PFSK-1 (cell line): ENCODE measurements around the gene KRR1.

Experiments
- FOXP2 ChIP-seq: optimal IDR thresholded peaks from 2 replicates; pipeline ENCODE3; 2011; ENCODE audit warnings: borderline replicate concordance, control low read depth, inconsistent platforms; ENCODE audit not compliant: insufficient read depth; ENCODE audit errors: extremely low read length, extremely low read depth
- POLR2AphosphoS5 ChIP-seq: IDR thresholded peaks from 2 replicates; pipeline ENCODE4 v1.6.1; 2012; ENCODE audit warnings: low read depth, mild to moderate bottlenecking, control low read depth, low read length, moderate library complexity
- SIN3A ChIP-seq: IDR thresholded peaks from 2 replicates; pipeline ENCODE4 v1.6.1; 2012; ENCODE audit warnings: mild to moderate bottlenecking, low read length, moderate library complexity, borderline replicate concordance; ENCODE audit not compliant: insufficient read depth
- TAF1 ChIP-seq: IDR thresholded peaks from 2 replicates; pipeline ENCODE4 v1.6.1; 2012; ENCODE audit warnings: low read length, control low read depth, borderline replicate concordance; ENCODE audit not compliant: insufficient read depth
- TF ChIP-seq, protein P1 (sequence below), 2 experiments: IDR thresholded peaks; 2 replicates each; pipeline versions ENCODE4 v1.6.1 to v1.8.0; 2011 to 2012; ENCODE audit warnings: low read depth in 2 of 2, low read length in 2 of 2, control low read depth in 1 of 2, inconsistent platforms in 1 of 2, mild to moderate bottlenecking in 1 of 2, moderate library complexity in 1 of 2; ENCODE audit not compliant: insufficient read depth in 1 of 2

The KRR1 gene

DNA sequence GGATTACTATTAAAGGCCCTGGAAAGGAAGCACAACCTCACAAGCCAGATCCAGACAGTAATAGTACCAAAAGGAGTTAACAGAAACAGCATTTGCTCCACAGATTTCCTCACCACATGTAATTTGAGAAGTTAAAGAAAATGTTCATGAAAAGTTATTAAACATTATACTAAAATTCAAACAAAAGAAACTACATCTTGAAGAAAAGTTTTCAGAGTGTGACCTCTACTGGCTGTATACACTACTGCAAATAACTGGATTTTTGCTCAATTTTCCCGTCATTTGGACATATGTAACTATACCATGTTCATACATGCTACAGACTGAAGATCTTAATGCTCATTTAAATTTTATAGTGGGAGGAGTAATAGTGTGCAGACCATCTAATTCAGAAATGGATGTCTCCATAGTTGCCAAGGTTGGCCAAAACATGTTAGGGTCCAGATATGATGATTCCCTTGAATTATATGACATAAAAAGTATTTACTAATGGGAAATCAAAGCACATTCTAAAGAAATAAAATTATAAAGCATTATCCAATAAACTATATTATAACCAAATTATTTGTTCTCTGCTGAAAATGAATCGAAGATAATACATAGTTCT lies 5.6 kb downstream of the KRR1 start:
- TF ChIP-seq, protein P1, sequence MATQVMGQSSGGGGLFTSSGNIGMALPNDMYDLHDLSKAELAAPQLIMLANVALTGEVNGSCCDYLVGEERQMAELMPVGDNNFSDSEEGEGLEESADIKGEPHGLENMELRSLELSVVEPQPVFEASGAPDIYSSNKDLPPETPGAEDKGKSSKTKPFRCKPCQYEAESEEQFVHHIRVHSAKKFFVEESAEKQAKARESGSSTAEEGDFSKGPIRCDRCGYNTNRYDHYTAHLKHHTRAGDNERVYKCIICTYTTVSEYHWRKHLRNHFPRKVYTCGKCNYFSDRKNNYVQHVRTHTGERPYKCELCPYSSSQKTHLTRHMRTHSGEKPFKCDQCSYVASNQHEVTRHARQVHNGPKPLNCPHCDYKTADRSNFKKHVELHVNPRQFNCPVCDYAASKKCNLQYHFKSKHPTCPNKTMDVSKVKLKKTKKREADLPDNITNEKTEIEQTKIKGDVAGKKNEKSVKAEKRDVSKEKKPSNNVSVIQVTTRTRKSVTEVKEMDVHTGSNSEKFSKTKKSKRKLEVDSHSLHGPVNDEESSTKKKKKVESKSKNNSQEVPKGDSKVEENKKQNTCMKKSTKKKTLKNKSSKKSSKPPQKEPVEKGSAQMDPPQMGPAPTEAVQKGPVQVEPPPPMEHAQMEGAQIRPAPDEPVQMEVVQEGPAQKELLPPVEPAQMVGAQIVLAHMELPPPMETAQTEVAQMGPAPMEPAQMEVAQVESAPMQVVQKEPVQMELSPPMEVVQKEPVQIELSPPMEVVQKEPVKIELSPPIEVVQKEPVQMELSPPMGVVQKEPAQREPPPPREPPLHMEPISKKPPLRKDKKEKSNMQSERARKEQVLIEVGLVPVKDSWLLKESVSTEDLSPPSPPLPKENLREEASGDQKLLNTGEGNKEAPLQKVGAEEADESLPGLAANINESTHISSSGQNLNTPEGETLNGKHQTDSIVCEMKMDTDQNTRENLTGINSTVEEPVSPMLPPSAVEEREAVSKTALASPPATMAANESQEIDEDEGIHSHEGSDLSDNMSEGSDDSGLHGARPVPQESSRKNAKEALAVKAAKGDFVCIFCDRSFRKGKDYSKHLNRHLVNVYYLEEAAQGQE (IDR thresholded peaks at IDR 0.05; ENCODE audit: insufficient read depth in 1 of 2, low read depth in 2 of 2, low read length in 2 of 2) = no peak
- TF ChIP-seq FOXP2 = no peak
- no peak for TF ChIP-seq POLR2AphosphoS5
- no peak for TF ChIP-seq TAF1
- TF ChIP-seq SIN3A = no peak

DNA sequence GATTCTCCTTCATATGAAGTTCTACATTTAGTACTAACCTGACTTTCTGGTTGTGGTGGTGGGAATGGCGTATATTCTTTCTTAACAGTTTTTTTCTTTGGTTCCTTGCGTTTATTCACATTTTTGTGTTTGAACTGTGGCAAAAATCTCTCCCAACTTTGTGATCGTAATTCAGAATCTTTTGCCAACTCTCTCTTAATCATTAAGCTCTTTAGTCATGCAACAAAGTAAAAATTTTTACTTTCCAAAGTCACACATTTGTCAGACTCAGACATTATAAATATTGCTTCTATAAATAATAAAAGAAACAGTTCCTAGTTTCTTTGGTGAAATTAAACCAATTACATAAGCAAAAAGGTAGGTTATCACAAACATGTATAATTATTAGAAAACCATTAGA lies 7.5 kb downstream of the KRR1 start:
- TF ChIP-seq TAF1 (no peak), FOXP2 (no peak)
- TF ChIP-seq, protein P1 (IDR thresholded peaks at IDR 0.05; ENCODE audit: insufficient read depth in 1 of 2, low read depth in 2 of 2, low read length in 2 of 2) = no peak

DNA sequence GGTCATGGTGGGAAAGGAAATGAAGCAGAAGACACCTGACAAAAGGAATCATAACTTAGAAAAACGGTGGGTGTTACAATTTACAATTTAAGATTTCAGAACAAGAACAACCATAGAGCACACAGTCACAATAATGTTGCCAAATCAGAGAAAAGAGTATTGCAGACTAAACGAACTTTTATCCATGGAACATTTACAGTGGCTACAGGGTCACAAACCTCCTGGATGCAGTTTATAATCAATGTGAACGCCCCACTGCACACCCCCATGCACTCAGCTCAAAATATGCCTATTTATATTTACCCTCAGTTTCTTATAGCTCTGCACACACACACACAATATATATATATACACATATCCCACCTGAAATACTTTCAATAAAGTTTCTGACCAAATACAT lies 8.0 kb downstream of the KRR1 start:
- TF ChIP-seq SIN3A (no peak), POLR2AphosphoS5 (no peak), TAF1 (no peak), FOXP2 (no peak)
- TF ChIP-seq, protein P1 (IDR thresholded peaks at IDR 0.05; ENCODE audit: insufficient read depth in 1 of 2, low read depth in 2 of 2, low read length in 2 of 2) = no peak

DNA sequence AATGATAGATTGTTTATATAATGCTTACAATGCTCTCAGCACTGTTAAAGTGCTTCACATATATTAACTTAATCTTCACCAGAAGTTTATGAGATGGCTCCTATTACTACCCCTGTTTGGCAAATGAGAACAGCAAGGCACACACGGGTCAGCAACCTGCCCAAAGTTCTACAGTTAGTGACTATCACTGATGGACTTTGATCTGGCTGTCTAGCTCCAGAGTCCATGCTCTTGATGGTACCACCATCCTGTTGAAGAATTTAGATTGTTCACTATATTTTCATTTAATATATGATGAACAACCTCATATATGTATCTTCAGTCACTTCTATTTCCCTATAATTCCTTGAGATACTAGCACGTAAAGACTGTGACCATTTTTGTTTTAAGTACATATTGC lies 20.2 kb downstream of the KRR1 start:
- TF ChIP-seq, protein P1 (IDR thresholded peaks at IDR 0.05; ENCODE audit: insufficient read depth in 1 of 2, low read depth in 2 of 2, low read length in 2 of 2) = no peak
- no peak for TF ChIP-seq POLR2AphosphoS5

DNA sequence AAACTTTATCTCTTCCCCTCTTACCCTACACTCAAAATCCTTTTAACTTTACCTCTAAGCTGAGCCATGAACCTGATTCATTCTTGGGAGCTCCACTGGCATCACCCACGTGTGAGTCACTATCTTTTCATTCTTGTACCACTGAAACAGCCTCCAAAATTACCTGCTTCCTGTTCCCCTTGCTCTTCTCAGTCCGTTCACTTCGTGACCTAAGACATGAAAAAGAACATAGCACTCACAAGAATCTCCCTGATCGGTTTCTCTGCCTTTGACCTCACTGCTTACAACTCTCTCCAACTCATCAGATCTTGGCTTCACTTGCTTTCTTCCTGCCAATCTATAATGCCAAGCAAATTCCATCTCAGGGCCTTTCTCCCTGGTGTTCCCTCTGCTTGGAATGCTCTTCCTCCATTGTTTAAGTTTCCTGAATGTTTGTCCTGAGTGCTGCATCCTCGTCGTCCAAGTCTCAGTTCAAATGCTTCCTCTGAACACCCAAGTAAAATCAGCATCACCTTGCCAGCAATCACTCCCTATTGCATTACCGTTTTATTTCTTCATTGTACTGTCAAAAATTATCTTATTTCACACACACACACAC lies 21.7 kb downstream of the KRR1 start:
- TF ChIP-seq, protein P1 (IDR thresholded peaks at IDR 0.05; ENCODE audit: insufficient read depth in 1 of 2, low read depth in 2 of 2, low read length in 2 of 2) = no peak
- TF ChIP-seq POLR2AphosphoS5 = no peak
- TF ChIP-seq FOXP2 = no peak
- TF ChIP-seq TAF1 = no peak
- TF ChIP-seq SIN3A = no peak
